BE2C (cell line): ENCODE measurements around the gene CCKAR.
"Not testable (repeated sequence)": the region's sequence is repeated elsewhere in the genome, so short reads cannot be mapped to it uniquely, and the experiment has no call there.

Source experiments
- DNase-seq: peaks from one replicate; pipeline ENCODE4 v3.0.0-alpha.2; 2020
- H3K27me3 ChIP-seq: fragments of 250-450 bp; sonication (Bioruptor Pico); 2 replicates; pipeline ENCODE4 v1.5.1; 2020; ENCODE audit warnings: mild to moderate bottlenecking
- H3K36me3 ChIP-seq: fragments of 250-450 bp; sonication (Bioruptor Pico); 2 replicates; pipeline ENCODE4 v1.5.1; 2020; ENCODE audit warnings: mild to moderate bottlenecking
- H3K4me1 ChIP-seq: fragments of 250-450 bp; sonication (Bioruptor Pico); 2 replicates; pipeline ENCODE4 v1.5.1; 2020
- H3K4me3 ChIP-seq: 2 replicates; pipeline ENCODE4 v1.5.1; 2011; ENCODE audit warnings: low read depth, low read length
- H3K9me3 ChIP-seq: fragments of 250-450 bp; sonication (Bioruptor Pico); 2 replicates; pipeline ENCODE4 v1.5.1; 2020
- TF ChIP-seq, protein P1 (sequence below): IDR thresholded peaks from 2 replicates; pipeline ENCODE4 v1.5.1; 2012; ENCODE audit warnings: mild to moderate bottlenecking, low read depth, low read length

The CCKAR gene

DNA sequence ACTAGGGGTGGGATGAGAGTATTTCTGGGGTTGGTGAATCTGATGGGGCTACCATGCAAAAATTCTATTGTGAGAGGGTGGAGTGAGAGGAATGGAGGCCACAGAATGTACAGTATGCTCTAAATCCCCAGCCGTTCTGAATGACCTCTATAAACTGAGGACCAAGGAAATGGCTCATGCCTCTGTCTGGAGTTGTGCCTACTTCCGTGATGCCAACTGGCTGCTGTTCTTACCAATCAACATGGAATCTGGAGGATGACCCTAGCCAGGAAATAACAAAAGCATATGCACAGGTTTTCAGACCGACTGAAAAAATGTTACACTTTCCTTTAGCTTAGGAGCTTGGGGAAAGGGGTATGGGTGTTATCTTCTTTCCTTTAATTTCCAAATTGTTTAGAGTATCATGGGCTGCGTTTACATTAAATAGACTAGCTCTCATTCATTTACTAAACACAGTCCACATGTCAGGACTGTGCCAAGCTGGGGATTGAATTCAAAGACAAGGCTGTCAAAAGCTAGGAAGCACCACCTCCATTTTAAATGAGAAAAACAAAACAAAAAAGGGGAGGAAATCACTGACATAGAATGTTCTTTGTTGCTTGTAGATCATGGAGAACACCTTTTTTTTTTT is 20.2 kb upstream of the CCKAR start:
- Histone ChIP-seq H3K4me3 (no peak overlapping the region), H3K9me3 (no peaks in the 10 kb centered on the region), H3K4me1 (no peaks in the 10 kb centered on the region), H3K27me3 (no peaks in the 10 kb centered on the region), H3K36me3 (no peaks in the 10 kb centered on the region)
- TF ChIP-seq, protein P1, sequence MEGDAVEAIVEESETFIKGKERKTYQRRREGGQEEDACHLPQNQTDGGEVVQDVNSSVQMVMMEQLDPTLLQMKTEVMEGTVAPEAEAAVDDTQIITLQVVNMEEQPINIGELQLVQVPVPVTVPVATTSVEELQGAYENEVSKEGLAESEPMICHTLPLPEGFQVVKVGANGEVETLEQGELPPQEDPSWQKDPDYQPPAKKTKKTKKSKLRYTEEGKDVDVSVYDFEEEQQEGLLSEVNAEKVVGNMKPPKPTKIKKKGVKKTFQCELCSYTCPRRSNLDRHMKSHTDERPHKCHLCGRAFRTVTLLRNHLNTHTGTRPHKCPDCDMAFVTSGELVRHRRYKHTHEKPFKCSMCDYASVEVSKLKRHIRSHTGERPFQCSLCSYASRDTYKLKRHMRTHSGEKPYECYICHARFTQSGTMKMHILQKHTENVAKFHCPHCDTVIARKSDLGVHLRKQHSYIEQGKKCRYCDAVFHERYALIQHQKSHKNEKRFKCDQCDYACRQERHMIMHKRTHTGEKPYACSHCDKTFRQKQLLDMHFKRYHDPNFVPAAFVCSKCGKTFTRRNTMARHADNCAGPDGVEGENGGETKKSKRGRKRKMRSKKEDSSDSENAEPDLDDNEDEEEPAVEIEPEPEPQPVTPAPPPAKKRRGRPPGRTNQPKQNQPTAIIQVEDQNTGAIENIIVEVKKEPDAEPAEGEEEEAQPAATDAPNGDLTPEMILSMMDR = no peak
- no peak for DNase-seq

DNA sequence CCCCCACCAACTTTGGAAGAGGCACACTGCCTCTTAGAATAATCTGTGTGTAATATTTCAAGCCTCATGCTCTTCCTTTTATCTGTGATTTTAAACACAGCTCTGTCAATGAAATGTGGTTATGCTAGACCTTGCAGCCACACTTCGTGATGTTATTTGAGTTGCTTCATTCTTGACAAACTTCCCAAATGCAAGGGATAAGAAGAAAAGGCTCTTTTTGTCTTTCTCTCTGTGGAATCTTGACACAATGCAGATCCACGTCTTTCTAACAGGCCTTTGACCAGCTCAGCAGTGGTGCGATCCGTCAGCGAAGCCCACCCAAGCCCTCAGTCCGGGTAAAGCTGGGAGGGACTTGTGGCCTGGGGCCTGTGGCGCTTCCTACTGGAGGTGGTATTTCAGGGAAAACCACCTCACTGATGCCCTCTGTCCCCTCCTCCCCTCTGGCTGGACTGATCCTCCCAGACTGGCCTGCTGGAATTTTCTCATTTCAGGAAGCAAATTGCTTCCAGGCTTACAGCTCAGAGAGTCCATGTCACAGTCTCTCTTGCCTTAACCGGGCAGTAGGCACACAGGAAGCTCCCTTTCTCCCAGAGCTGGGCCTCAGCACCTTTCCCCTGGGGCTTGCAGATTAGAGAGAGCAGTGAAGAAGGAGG is 19.5 kb upstream of the CCKAR start:
- TF ChIP-seq, protein P1 = no peak
- Histone ChIP-seq H3K36me3 (no peaks in the 10 kb centered on the region), H3K4me3 (no peak overlapping the region), H3K27me3 (no peaks in the 10 kb centered on the region), H3K9me3 (no peaks in the 10 kb centered on the region), H3K4me1 (no peaks in the 10 kb centered on the region)
- DNase-seq = no peak

DNA sequence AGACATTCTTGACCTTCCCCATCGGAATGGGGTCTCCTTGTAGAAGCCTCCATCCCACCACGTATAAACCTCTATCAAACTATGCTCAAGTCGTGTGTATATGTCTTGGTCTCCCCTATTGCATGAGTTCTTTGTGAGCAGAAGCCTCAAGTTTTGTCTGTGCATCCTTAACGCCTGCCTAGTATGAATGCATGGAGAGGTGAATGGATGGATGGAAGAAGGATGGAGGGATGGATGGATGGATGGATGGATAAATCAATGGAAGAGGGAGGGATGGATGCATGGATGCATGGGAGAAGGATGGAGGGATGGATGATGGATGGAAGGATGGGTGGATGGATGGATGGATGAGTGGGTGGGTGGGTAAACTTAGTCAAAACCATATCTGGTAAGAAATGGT is 17.0 kb upstream of the CCKAR start:
- DNase-seq = no peak
- Histone ChIP-seq H3K4me3 (no peak overlapping the region), H3K36me3 (no peaks in the 10 kb centered on the region), H3K4me1 (no peaks in the 10 kb centered on the region), H3K27me3 (no peaks in the 10 kb centered on the region), H3K9me3 (no peaks in the 10 kb centered on the region)
- TF ChIP-seq, protein P1 = no peak

DNA sequence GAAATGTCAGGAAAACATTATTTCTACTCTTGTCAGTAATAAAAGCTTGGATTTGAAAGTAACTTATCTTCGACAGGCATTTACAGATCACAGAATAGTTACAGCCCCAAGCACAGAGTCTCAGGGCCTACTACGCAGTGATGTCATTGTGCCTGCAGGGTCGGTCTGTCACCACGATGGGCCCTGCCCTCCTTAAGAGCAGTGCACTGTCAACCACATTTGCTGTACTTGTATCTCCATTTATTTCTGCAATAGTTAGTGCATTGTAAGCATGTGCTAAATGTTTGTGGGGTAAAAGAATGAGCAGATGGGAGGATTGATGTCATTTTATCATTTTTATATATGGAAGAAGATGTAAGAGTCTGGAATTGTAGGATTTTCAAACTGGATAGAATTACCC is 13.6 kb upstream of the CCKAR start:
- no peaks in the 10 kb centered on the region for H3K36me3 ChIP-seq
- H3K4me1 ChIP-seq = no peaks in the 10 kb centered on the region
- no peak for DNase-seq
- H3K9me3 ChIP-seq = no peaks in the 10 kb centered on the region
- TF ChIP-seq, protein P1 = no peak
- no peak overlapping the region for H3K4me3 ChIP-seq
- H3K27me3 ChIP-seq = no peaks in the 10 kb centered on the region

DNA sequence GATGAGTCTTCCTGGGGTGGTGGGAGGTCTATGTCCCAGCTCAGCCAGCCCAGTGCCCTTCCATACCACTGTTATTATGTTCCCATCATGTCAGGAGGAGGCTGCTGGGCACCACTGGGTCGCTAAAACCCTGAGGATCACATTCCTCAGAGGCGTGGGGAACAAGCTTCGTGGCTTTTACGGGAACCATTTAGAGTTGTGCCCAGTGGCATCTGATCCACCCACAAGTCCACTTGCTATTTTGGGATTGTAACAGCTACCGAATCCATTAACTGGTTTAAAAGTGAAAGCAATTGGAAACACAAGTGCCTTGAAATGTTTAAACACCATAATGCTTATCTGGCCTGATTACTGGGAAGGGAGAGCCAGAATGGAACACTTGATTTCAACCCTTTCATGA is 13.1 kb upstream of the CCKAR start:
- H3K36me3 ChIP-seq = no peaks in the 10 kb centered on the region
- H3K9me3 ChIP-seq = no peaks in the 10 kb centered on the region
- TF ChIP-seq, protein P1 = no peak
- no peaks in the 10 kb centered on the region for H3K4me1 ChIP-seq
- DNase-seq = no peak
- H3K4me3 ChIP-seq = no peak overlapping the region
- H3K27me3 ChIP-seq = no peaks in the 10 kb centered on the region

DNA sequence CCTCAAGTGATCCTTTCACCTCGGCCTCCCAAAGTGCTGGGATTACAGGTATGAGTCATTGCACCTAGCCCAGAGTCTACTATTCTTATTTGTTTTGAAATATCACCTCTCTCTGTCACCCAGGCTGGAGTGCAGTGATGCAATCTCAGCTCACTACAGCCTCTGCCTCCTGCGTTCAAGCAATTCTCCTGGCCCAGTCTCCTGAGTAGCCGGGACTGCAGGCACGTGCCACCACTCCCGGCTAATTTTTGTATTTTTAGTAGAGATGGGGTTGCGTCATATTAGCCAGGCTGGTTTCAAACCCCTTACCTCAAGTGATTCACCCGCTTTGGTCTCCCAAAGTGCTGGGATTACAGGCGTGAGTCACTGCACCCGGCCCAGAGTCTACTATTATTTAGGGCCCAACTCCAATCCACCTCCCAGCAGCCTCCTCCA is 10.3 kb upstream of the CCKAR start:
- DNase-seq, H3K27me3 ChIP-seq, H3K4me1 ChIP-seq, H3K36me3 ChIP-seq, H3K4me3 ChIP-seq, H3K9me3 ChIP-seq: not testable (repeated sequence)
